WTC11 (cell line): ENCODE measurements around the gene GPR27. TPM values are rescaled to one million over a fixed set of nuclear protein-coding genes. Genes with fewer than 3 reads are reported as not detected.

ENCODE experiments used
- ATAC-seq: fragments of 200-7000 bp; cut with Tn5 transposase; 2 replicates; pipeline ENCODE4 v1.10.0; 2021; ENCODE audit warnings: mild to moderate bottlenecking, moderate library complexity
- CTCF ChIA-PET: fragments of 300-600 bp; sonication (Branson Sonifier 250); formaldehyde crosslinking; loops from one replicate; lab custom pipeline; 2021; ENCODE audit warnings: antibody characterized with exemption; lab: Charles Lee
- POLR2A ChIA-PET: fragments of 350-600 bp; sonication (Branson Sonifier 250); formaldehyde crosslinking; loops from one replicate; lab custom pipeline; 2021; ENCODE audit warnings: antibody characterized with exemption; lab: Charles Lee
- DNase-seq: peaks from one replicate; pipeline ENCODE4 v3.0.0; 2021; ENCODE audit warnings: low spot score
- H3K27ac Mint-ChIP-seq: 2 replicates; pipeline ENCODE4 v1.8.0; 2021; ENCODE audit warnings: mixed read lengths
- H3K27me3 Mint-ChIP-seq: 2 replicates; pipeline ENCODE4 v1.8.0; 2021; ENCODE audit warnings: low read depth, mild to moderate bottlenecking, moderate library complexity, mixed read lengths
- H3K36me3 Mint-ChIP-seq: 2 replicates; pipeline ENCODE4 v1.8.0; 2021; ENCODE audit warnings: mixed read lengths
- H3K4me1 Mint-ChIP-seq: 2 replicates; pipeline ENCODE4 v1.8.0; 2022; ENCODE audit warnings: mixed read lengths
- H3K4me3 Mint-ChIP-seq: 2 replicates; pipeline ENCODE4 v1.8.0; 2021; ENCODE audit warnings: mild to moderate bottlenecking, moderate library complexity, mixed read lengths
- H3K9me3 Mint-ChIP-seq: 2 replicates; pipeline ENCODE4 v1.8.0; 2021; ENCODE audit warnings: mixed read lengths
- ARID4B ChIP-seq: sonication (generic); formaldehyde crosslinking; IDR thresholded peaks from 2 replicates; pipeline ENCODE4 v1.8.0; 2023; ENCODE audit warnings: missing genetic modification reagents, mild to moderate bottlenecking, borderline replicate concordance
- ATF6 ChIP-seq: sonication (generic); formaldehyde crosslinking; IDR thresholded peaks from 2 replicates; pipeline ENCODE4 v1.8.1; 2023; ENCODE audit warnings: mild to moderate bottlenecking, missing genetic modification reagents
- CBFB ChIP-seq: sonication (generic); formaldehyde crosslinking; IDR thresholded peaks from 2 replicates; pipeline ENCODE4 v1.8.1; 2022; ENCODE audit warnings: mild to moderate bottlenecking, low read depth, missing genetic modification reagents
- EMX1 ChIP-seq: fragments of 250-450 bp; sonication (Bioruptor Pico); IDR thresholded peaks from 2 replicates; pipeline ENCODE4 v1.8.0; 2021; ENCODE audit warnings: mild to moderate bottlenecking
- ESRRA ChIP-seq: sonication (generic); formaldehyde crosslinking; IDR thresholded peaks from 2 replicates; pipeline ENCODE4 v1.8.1; 2022; ENCODE audit warnings: mild to moderate bottlenecking, missing genetic modification reagents, borderline replicate concordance
- FOXP1 ChIP-seq: sonication (generic); formaldehyde crosslinking; IDR thresholded peaks from 2 replicates; pipeline ENCODE4 v1.8.0; 2022; ENCODE audit warnings: missing genetic modification reagents, mild to moderate bottlenecking, moderate library complexity, borderline replicate concordance
- JUN ChIP-seq: sonication (generic); formaldehyde crosslinking; IDR thresholded peaks from 2 replicates; pipeline ENCODE4 v1.8.0; 2023; ENCODE audit warnings: mild to moderate bottlenecking, missing genetic modification reagents
- NFYB ChIP-seq: sonication (generic); formaldehyde crosslinking; conservative IDR thresholded peaks from 2 replicates; pipeline ENCODE4 v1.8.0; 2022; ENCODE audit warnings: low read depth, missing genetic modification reagents
- PREB ChIP-seq: sonication (generic); formaldehyde crosslinking; IDR thresholded peaks from 2 replicates; pipeline ENCODE4 v1.8.1; 2022; ENCODE audit warnings: mild to moderate bottlenecking, missing genetic modification reagents, moderate library complexity, borderline replicate concordance
- PRRX2 ChIP-seq: fragments of 250-450 bp; sonication (Bioruptor Pico); IDR thresholded peaks from 2 replicates; pipeline ENCODE4 v1.8.0; 2021; ENCODE audit warnings: mild to moderate bottlenecking
- SP1 ChIP-seq: sonication (generic); formaldehyde crosslinking; conservative IDR thresholded peaks from 2 replicates; pipeline ENCODE4 v1.8.1; 2022; ENCODE audit warnings: missing genetic modification reagents
- USF2 ChIP-seq: sonication (generic); formaldehyde crosslinking; IDR thresholded peaks from 2 replicates; pipeline ENCODE4 v1.8.1; 2023; ENCODE audit warnings: mild to moderate bottlenecking, missing genetic modification reagents, moderate library complexity
- ZNF121 ChIP-seq: sonication (generic); formaldehyde crosslinking; IDR thresholded peaks from 2 replicates; pipeline ENCODE4 v1.8.0; 2023; ENCODE audit warnings: missing genetic modification reagents
- ZNF138 ChIP-seq: sonication (generic); formaldehyde crosslinking; conservative IDR thresholded peaks from 2 replicates; pipeline ENCODE4 v1.8.1; 2022; ENCODE audit warnings: mild to moderate bottlenecking, moderate library complexity, missing genetic modification reagents
- ZNF232 ChIP-seq: sonication (generic); formaldehyde crosslinking; IDR thresholded peaks from 2 replicates; pipeline ENCODE4 v1.8.0; 2022; ENCODE audit warnings: mild to moderate bottlenecking, missing genetic modification reagents
- ZNF263 ChIP-seq: sonication (generic); formaldehyde crosslinking; IDR thresholded peaks from 2 replicates; pipeline ENCODE4 v1.8.1; 2022; ENCODE audit warnings: low read depth, mild to moderate bottlenecking, moderate library complexity, missing genetic modification reagents
- ZNF396 ChIP-seq: fragments of 250-450 bp; sonication (Bioruptor Pico); IDR thresholded peaks from 2 replicates; pipeline ENCODE4 v1.8.0; 2021; ENCODE audit warnings: mild to moderate bottlenecking, moderate library complexity, borderline replicate concordance
- total RNA-seq: library from RNA; stranded (reverse); gene quantifications from 3 replicates; pipeline ENCODE4 v1.2.3, GENCODE V29; 2021
- TF ChIP-seq, protein P1 (sequence below): sonication (generic); formaldehyde crosslinking; IDR thresholded peaks from 2 replicates; pipeline ENCODE4 v1.8.0; 2023; ENCODE audit warnings: mild to moderate bottlenecking, missing genetic modification reagents
- TF ChIP-seq, protein P2 (sequence below): sonication (generic); formaldehyde crosslinking; IDR thresholded peaks from 2 replicates; pipeline ENCODE4 v1.8.1; 2022; ENCODE audit warnings: low read depth, mild to moderate bottlenecking, moderate library complexity, missing genetic modification reagents, borderline replicate concordance
- TF ChIP-seq, protein P3 (sequence below): fragments of 250-450 bp; sonication (Bioruptor Pico); IDR thresholded peaks from 2 replicates; pipeline ENCODE4 v1.9.0; 2021; ENCODE audit warnings: mild to moderate bottlenecking

Gene GPR27
- total RNA-seq, 1 experiment from 2014 or later = 16.4 TPM

DNA sequence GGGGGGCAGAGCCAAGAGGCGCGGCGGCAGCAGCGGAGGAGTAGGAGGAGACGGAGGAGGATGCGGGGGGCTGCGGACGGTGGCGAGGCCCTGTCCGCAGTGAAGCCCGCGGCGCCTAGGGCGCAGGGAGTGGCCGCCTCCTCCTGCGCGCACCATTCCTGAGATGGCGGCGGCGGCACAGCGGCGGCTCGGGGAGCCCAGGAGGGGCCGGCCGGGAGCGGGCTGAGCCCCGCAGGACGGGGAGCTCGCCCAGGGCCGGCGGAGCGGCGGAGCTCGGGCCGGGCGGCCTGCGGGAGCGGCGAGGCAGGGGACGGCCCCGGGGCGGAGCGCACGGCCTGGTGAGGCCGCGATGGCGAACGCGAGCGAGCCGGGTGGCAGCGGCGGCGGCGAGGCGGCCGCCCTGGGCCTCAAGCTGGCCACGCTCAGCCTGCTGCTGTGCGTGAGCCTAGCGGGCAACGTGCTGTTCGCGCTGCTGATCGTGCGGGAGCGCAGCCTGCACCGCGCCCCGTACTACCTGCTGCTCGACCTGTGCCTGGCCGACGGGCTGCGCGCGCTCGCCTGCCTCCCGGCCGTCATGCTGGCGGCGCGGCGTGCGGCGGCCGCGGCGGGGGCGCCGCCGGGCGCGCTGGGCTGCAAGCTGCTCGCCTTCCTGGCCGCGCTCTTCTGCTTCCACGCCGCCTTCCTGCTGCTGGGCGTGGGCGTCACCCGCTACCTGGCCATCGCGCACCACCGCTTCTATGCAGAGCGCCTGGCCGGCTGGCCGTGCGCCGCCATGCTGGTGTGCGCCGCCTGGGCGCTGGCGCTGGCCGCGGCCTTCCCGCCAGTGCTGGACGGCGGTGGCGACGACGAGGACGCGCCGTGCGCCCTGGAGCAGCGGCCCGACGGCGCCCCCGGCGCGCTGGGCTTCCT, at the start of gene GPR27 (continued):
- TF ChIP-seq ZNF263 (CRISPR knock-in tag) (0 out of 2 replicates have a peak, but pooled peaks have one; percentile 15), ZNF121 (CRISPR knock-in tag) (0 out of 2 replicates have a peak, but pooled peaks have one; percentile 3), ZNF138 (CRISPR knock-in tag) (no peak), FOXP1 (CRISPR knock-in tag) (peak; percentile 93)

DNA sequence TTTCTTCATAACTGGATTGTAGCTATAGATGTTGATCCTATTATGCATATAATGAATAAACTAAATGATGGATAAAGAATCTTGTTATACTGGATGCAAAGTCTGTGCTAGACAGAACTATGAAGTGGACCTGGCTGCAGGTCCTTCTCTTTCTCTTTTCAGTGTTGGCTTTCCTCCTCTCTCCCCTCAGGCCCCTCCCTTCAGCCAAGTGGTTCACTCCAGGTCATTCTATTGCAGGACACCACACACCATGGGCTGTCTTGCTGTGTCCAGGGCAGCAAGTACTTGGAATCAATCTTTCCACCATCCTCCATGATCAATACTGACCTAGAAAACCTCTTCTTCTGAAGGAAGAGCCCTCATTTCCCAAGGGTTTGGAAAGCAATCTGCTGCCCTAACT, 48.7 kb upstream of the GPR27 start:
- no peaks in the 10 kb centered on the region for H3K36me3 Mint-ChIP-seq
- DNase-seq (no peak), ATAC-seq (no peak)
- H3K4me3 Mint-ChIP-seq = no peak overlapping the region
- ChIA-PET CTCF (no interaction called here), POLR2A (no interaction called here)
- H3K27ac Mint-ChIP-seq = no peak overlapping the region
- no peaks in the 10 kb centered on the region; the same call in 1 of the 2 replicates for H3K27me3 Mint-ChIP-seq
- H3K9me3 Mint-ChIP-seq = no peaks in the 10 kb centered on the region
- peaks cover 15% of the 10 kb centered on the region for H3K4me1 Mint-ChIP-seq
- TF ChIP-seq JUN (CRISPR knock-in tag) = no peak
- TF ChIP-seq USF2 (CRISPR knock-in tag) = no peak
- no peak for TF ChIP-seq ZNF232 (CRISPR knock-in tag)
- TF ChIP-seq ESRRA = no peak
- TF ChIP-seq, protein P1, sequence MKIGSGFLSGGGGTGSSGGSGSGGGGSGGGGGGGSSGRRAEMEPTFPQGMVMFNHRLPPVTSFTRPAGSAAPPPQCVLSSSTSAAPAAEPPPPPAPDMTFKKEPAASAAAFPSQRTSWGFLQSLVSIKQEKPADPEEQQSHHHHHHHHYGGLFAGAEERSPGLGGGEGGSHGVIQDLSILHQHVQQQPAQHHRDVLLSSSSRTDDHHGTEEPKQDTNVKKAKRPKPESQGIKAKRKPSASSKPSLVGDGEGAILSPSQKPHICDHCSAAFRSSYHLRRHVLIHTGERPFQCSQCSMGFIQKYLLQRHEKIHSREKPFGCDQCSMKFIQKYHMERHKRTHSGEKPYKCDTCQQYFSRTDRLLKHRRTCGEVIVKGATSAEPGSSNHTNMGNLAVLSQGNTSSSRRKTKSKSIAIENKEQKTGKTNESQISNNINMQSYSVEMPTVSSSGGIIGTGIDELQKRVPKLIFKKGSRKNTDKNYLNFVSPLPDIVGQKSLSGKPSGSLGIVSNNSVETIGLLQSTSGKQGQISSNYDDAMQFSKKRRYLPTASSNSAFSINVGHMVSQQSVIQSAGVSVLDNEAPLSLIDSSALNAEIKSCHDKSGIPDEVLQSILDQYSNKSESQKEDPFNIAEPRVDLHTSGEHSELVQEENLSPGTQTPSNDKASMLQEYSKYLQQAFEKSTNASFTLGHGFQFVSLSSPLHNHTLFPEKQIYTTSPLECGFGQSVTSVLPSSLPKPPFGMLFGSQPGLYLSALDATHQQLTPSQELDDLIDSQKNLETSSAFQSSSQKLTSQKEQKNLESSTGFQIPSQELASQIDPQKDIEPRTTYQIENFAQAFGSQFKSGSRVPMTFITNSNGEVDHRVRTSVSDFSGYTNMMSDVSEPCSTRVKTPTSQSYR (CRISPR knock-in tag) = no peak
- no peak for TF ChIP-seq CBFB (CRISPR knock-in tag)
- TF ChIP-seq, protein P2, sequence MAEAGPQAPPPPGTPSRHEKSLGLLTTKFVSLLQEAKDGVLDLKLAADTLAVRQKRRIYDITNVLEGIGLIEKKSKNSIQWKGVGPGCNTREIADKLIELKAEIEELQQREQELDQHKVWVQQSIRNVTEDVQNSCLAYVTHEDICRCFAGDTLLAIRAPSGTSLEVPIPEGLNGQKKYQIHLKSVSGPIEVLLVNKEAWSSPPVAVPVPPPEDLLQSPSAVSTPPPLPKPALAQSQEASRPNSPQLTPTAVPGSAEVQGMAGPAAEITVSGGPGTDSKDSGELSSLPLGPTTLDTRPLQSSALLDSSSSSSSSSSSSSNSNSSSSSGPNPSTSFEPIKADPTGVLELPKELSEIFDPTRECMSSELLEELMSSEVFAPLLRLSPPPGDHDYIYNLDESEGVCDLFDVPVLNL (CRISPR knock-in tag) = no peak
- no peak for TF ChIP-seq NFYB (CRISPR knock-in tag)
- TF ChIP-seq EMX1 = no peak
- TF ChIP-seq ZNF396 = no peak
- TF ChIP-seq PRRX2 (CRISPR knock-in tag) = no peak
- TF ChIP-seq, protein P3, sequence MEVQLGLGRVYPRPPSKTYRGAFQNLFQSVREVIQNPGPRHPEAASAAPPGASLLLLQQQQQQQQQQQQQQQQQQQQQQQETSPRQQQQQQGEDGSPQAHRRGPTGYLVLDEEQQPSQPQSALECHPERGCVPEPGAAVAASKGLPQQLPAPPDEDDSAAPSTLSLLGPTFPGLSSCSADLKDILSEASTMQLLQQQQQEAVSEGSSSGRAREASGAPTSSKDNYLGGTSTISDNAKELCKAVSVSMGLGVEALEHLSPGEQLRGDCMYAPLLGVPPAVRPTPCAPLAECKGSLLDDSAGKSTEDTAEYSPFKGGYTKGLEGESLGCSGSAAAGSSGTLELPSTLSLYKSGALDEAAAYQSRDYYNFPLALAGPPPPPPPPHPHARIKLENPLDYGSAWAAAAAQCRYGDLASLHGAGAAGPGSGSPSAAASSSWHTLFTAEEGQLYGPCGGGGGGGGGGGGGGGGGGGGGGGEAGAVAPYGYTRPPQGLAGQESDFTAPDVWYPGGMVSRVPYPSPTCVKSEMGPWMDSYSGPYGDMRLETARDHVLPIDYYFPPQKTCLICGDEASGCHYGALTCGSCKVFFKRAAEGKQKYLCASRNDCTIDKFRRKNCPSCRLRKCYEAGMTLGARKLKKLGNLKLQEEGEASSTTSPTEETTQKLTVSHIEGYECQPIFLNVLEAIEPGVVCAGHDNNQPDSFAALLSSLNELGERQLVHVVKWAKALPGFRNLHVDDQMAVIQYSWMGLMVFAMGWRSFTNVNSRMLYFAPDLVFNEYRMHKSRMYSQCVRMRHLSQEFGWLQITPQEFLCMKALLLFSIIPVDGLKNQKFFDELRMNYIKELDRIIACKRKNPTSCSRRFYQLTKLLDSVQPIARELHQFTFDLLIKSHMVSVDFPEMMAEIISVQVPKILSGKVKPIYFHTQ = no peak
- no peak for TF ChIP-seq SP1 (CRISPR knock-in tag)
- no peak for TF ChIP-seq PREB (CRISPR knock-in tag)
- no peak for TF ChIP-seq ARID4B (CRISPR knock-in tag)
- no peak for TF ChIP-seq ATF6 (CRISPR knock-in tag)
